ENCODE measurements around the gene LPGAT1. TPM values are rescaled to one million over a fixed set of nuclear protein-coding genes. Genes with fewer than 3 reads are reported as not detected.
"Not testable (repeated sequence)": the region's sequence is repeated elsewhere in the genome, so short reads cannot be mapped to it uniquely, and the experiment has no call there.

Gene LPGAT1
- total RNA-seq (10 to 100 TPM; 29.7 to 31.1 TPM), polyA plus RNA-seq (10 to 100 TPM; 13.1 to 31.0 TPM)

- peak; percentile 62 to 78 (median 64) for DNase-seq
- POLR2A ChIA-PET (ENCODE audit: partially characterized antibody): interaction anchor here (1.3 kb wide), 2 partner anchors 12 to 150 kb away, joined by 3 read pairs; no protein-coding TSS in a partner anchor
- Mint-ChIP-seq H3K9me3 (no peaks in the 10 kb centered on the region), H3K4me1 (peaks cover 52 to 76% (median 59%) of the 10 kb centered on the region in 4 donors), H3K27ac (peak within 1 kb of the TSS; percentile 86 to 96 (median 92)), H3K36me3 (peaks cover 0 to 6% of the 10 kb centered on the region in 2 donors), H3K4me3 (peak within 1 kb of the TSS; percentile 90 to 95 (median 92)), H3K27me3 (no peaks in the 10 kb centered on the region)
- no peaks in the 10 kb centered on the region for H3K36me3 ChIP-seq (ENCODE audit: insufficient read depth, low read length)
- CTCF ChIA-PET (ENCODE audit: partially characterized antibody): interaction anchor here (1.8 kb wide), 1 partner anchor 132 kb away, joined by 6 read pairs; no protein-coding TSS in a partner anchor
- H3K9me3 ChIP-seq (ENCODE audit: control insufficient read depth in 1 of 2, low read length in 2 of 2): no peaks in the 10 kb centered on the region
- peak within 1 kb of the TSS; percentile 72 for H3K27ac ChIP-seq (ENCODE audit: low read depth, low read length)
- peak within 1 kb of the TSS; percentile 43 to 69 for H3K4me3 ChIP-seq (ENCODE audit: low read length in 2 of 2)
- intact Hi-C loops (cut with micrococcal nuclease): loop anchor here (1.0 to 10.0 kb wide), 9 partner anchors 38 to 727 kb away; partner anchors contain the start of genes DTL, INTS7, NENF and PPP2R5A
- H3K4me1 ChIP-seq (ENCODE audit: insufficient read depth, low read length): peaks cover 68% of the 10 kb centered on the region
- H3K27me3 ChIP-seq (ENCODE audit: insufficient read depth, low read length): no peaks in the 10 kb centered on the region
Observed at GRCh38 chr1:211830328-211831142, at the start of gene LPGAT1. Gene LPGAT1, minus strand, starts transcription at chr1:211830763. Its CDS starts 1,467 bp downstream, at chr1:211829296.

- H3K4me1 ChIP-seq (ENCODE audit: insufficient read depth, low read length): no peaks in the 10 kb centered on the region
- H3K27me3 Mint-ChIP-seq: peaks cover 2 to 4% of the 10 kb centered on the region in 2 donors
- H3K36me3 Mint-ChIP-seq: no peaks in the 10 kb centered on the region
- no peak overlapping the region for H3K4me3 ChIP-seq (ENCODE audit: low read length in 2 of 2)
- no peak overlapping the region for H3K4me3 Mint-ChIP-seq
- no peaks in the 10 kb centered on the region for H3K27me3 ChIP-seq (ENCODE audit: insufficient read depth, low read length)
- ChIA-PET POLR2A (ENCODE audit: partially characterized antibody) (no interaction called here), CTCF (ENCODE audit: partially characterized antibody) (no interaction called here)
- peaks cover 0 to 10% (median 0%) of the 10 kb centered on the region in 8 donors for H3K9me3 Mint-ChIP-seq
- no peaks in the 10 kb centered on the region for H3K36me3 ChIP-seq (ENCODE audit: insufficient read depth, low read length)
- no peak for DNase-seq
- H3K27ac ChIP-seq (ENCODE audit: low read depth, low read length): no peak overlapping the region
- no peaks in the 10 kb centered on the region for H3K4me1 Mint-ChIP-seq
- no peak overlapping the region for H3K27ac Mint-ChIP-seq
- intact Hi-C loops (cut with micrococcal nuclease): no loop called here
- H3K9me3 ChIP-seq (ENCODE audit: control insufficient read depth in 1 of 2, low read length in 2 of 2): no peaks in the 10 kb centered on the region
Observed at GRCh38 chr1:211879475-211879874, 48.9 kb upstream of the LPGAT1 start.

- no peaks in the 10 kb centered on the region for H3K27me3 ChIP-seq (ENCODE audit: insufficient read depth, low read length)
- DNase-seq: no peak
- ChIA-PET POLR2A (ENCODE audit: partially characterized antibody) (no interaction called here), CTCF (ENCODE audit: partially characterized antibody) (no interaction called here)
- H3K27ac ChIP-seq (ENCODE audit: low read depth, low read length): no peak overlapping the region
- Mint-ChIP-seq H3K4me1 (no peaks in the 10 kb centered on the region), H3K27ac (no peak overlapping the region), H3K4me3 (no peak overlapping the region), H3K9me3 (peaks cover 0 to 10% (median 0%) of the 10 kb centered on the region in 8 donors), H3K27me3 (peaks cover 4 to 8% of the 10 kb centered on the region in 2 donors), H3K36me3 (no peaks in the 10 kb centered on the region)
- H3K9me3 ChIP-seq (ENCODE audit: control insufficient read depth in 1 of 2, low read length in 2 of 2): no peaks in the 10 kb centered on the region
- no peak overlapping the region for H3K4me3 ChIP-seq (ENCODE audit: low read length in 2 of 2)
- no peaks in the 10 kb centered on the region for H3K4me1 ChIP-seq (ENCODE audit: insufficient read depth, low read length)
- no peaks in the 10 kb centered on the region for H3K36me3 ChIP-seq (ENCODE audit: insufficient read depth, low read length)
- intact Hi-C loops (cut with micrococcal nuclease): no loop called here
Observed at GRCh38 chr1:211876851-211877590, 46.5 kb upstream of the LPGAT1 start.

- Mint-ChIP-seq H3K27me3 (peaks cover 4 to 9% of the 10 kb centered on the region in 2 donors), H3K27ac (no peak overlapping the region), H3K36me3 (no peaks in the 10 kb centered on the region), H3K9me3 (no peaks in the 10 kb centered on the region), H3K4me1 (no peaks in the 10 kb centered on the region), H3K4me3 (no peak overlapping the region)
- no peaks in the 10 kb centered on the region for H3K4me1 ChIP-seq (ENCODE audit: insufficient read depth, low read length)
- no peak overlapping the region for H3K4me3 ChIP-seq (ENCODE audit: low read length in 2 of 2)
- no peaks in the 10 kb centered on the region for H3K9me3 ChIP-seq (ENCODE audit: control insufficient read depth in 1 of 2, low read length in 2 of 2)
- CTCF ChIA-PET (ENCODE audit: partially characterized antibody): no interaction called here
- no peak overlapping the region for H3K27ac ChIP-seq (ENCODE audit: low read depth, low read length)
- DNase-seq: no peak
- no peaks in the 10 kb centered on the region for H3K27me3 ChIP-seq (ENCODE audit: insufficient read depth, low read length)
- H3K36me3 ChIP-seq (ENCODE audit: insufficient read depth, low read length): no peaks in the 10 kb centered on the region
- POLR2A ChIA-PET (ENCODE audit: partially characterized antibody): no interaction called here
- intact Hi-C loops (cut with micrococcal nuclease): no loop called here
Observed at GRCh38 chr1:211875541-211875940, 45.0 kb upstream of the LPGAT1 start.

- no peak for DNase-seq
- Histone ChIP-seq H3K36me3 (ENCODE audit: insufficient read depth, low read length) (no peaks in the 10 kb centered on the region), H3K9me3 (ENCODE audit: control insufficient read depth in 1 of 2, low read length in 2 of 2) (no peaks in the 10 kb centered on the region), H3K4me1 (ENCODE audit: insufficient read depth, low read length) (no peaks in the 10 kb centered on the region), H3K27me3 (ENCODE audit: insufficient read depth, low read length) (no peaks in the 10 kb centered on the region), H3K4me3 (ENCODE audit: low read length in 2 of 2) (no peak overlapping the region), H3K27ac (ENCODE audit: low read depth, low read length) (no peak overlapping the region)
- H3K27ac Mint-ChIP-seq: no peak overlapping the region
- H3K36me3 Mint-ChIP-seq: no peaks in the 10 kb centered on the region
- no peak overlapping the region for H3K4me3 Mint-ChIP-seq
- ChIA-PET CTCF (ENCODE audit: partially characterized antibody) (no interaction called here), POLR2A (ENCODE audit: partially characterized antibody) (no interaction called here)
- intact Hi-C loops (cut with micrococcal nuclease): no loop called here
- H3K27me3 Mint-ChIP-seq: peaks cover 4 to 9% of the 10 kb centered on the region in 2 donors
- no peaks in the 10 kb centered on the region for H3K4me1 Mint-ChIP-seq
- no peaks in the 10 kb centered on the region for H3K9me3 Mint-ChIP-seq
Observed at GRCh38 chr1:211874521-211875347, 44.2 kb upstream of the LPGAT1 start.

GRCh38 chr1:211873731-211874130, 43.2 kb upstream of the LPGAT1 start:
- H3K27ac ChIP-seq (ENCODE audit: low read depth, low read length); intact Hi-C loops (cut with micrococcal nuclease); H3K27me3 Mint-ChIP-seq; H3K4me3 ChIP-seq (ENCODE audit: low read length in 2 of 2); H3K27me3 ChIP-seq (ENCODE audit: insufficient read depth, low read length); CTCF ChIA-PET (ENCODE audit: partially characterized antibody); H3K27ac Mint-ChIP-seq; H3K36me3 Mint-ChIP-seq; H3K4me3 Mint-ChIP-seq; H3K4me1 ChIP-seq (ENCODE audit: insufficient read depth, low read length); H3K36me3 ChIP-seq (ENCODE audit: insufficient read depth, low read length); H3K9me3 ChIP-seq (ENCODE audit: control insufficient read depth in 1 of 2, low read length in 2 of 2); DNase-seq; H3K4me1 Mint-ChIP-seq; H3K9me3 Mint-ChIP-seq: not testable (repeated sequence)
- POLR2A ChIA-PET (ENCODE audit: partially characterized antibody): interaction anchor here (0.6 kb wide), 1 partner anchor 58 kb away, joined by 3 read pairs; no protein-coding TSS in a partner anchor

All from CD4-positive, alpha-beta memory T cell (primary cell).